Mucosa of stomach (tissue), 1 donor: Measurements from ENCODE around the gene TRPV4.

ENCODE experiments used
- H3K27me3 ChIP-seq: one replicate; pipeline ENCODE4 v1.7.0; 2013; ENCODE audit warnings: mild to moderate bottlenecking, low read length; ENCODE audit not compliant: control insufficient read depth, insufficient read depth
- H3K36me3 ChIP-seq: one replicate; pipeline ENCODE4 v1.7.0; 2013; ENCODE audit warnings: low read length; ENCODE audit not compliant: control insufficient read depth, insufficient read depth
- H3K4me1 ChIP-seq: one replicate; pipeline ENCODE4 v1.7.0; 2013; ENCODE audit warnings: mild to moderate bottlenecking, low read length; ENCODE audit not compliant: control insufficient read depth, insufficient read depth
- H3K4me3 ChIP-seq: one replicate; pipeline ENCODE4 v1.7.0; 2013; ENCODE audit warnings: low read length
- H3K9ac ChIP-seq: one replicate; pipeline ENCODE4 v1.7.0; 2013; ENCODE audit warnings: mild to moderate bottlenecking, low read length, moderate library complexity
- H3K9me3 ChIP-seq: one replicate; pipeline ENCODE4 v1.7.0; 2013; ENCODE audit warnings: mild to moderate bottlenecking, low read length, moderate library complexity; ENCODE audit not compliant: control insufficient read depth
- donor health status: Pancreatic carcinoma.

TRPV4 gene

GRCh38 chr12:109832541-109833306, 474 bp downstream of the TRPV4 start:
- H3K9ac ChIP-seq, result peak overlapping the region; percentile 53
- peaks cover 20% of the 10 kb centered on the region for H3K27me3 ChIP-seq
- peaks cover 7% of the 10 kb centered on the region for H3K4me1 ChIP-seq
- no peaks in the 10 kb centered on the region for H3K9me3 ChIP-seq
- H3K4me3 ChIP-seq, result no peak overlapping the region
- H3K36me3 ChIP-seq, result no peaks in the 10 kb centered on the region

GRCh38 chr12:109831929-109832328, 1.3 kb downstream of the TRPV4 start:
- no peak overlapping the region for H3K9ac ChIP-seq
- no peaks in the 10 kb centered on the region for H3K9me3 ChIP-seq
- no peak overlapping the region for H3K4me3 ChIP-seq
- H3K27me3 ChIP-seq, result peaks cover 20% of the 10 kb centered on the region
- peaks cover 7% of the 10 kb centered on the region for H3K4me1 ChIP-seq
- no peaks in the 10 kb centered on the region for H3K36me3 ChIP-seq

- H3K9ac ChIP-seq, result no peak overlapping the region
- no peaks in the 10 kb centered on the region for H3K9me3 ChIP-seq
- peaks cover 7% of the 10 kb centered on the region for H3K4me1 ChIP-seq
- H3K27me3 ChIP-seq, result peaks cover 20% of the 10 kb centered on the region
- H3K36me3 ChIP-seq, result no peaks in the 10 kb centered on the region
- no peak overlapping the region for H3K4me3 ChIP-seq
Measured at GRCh38 chr12:109831365-109831764, 1.8 kb downstream of the TRPV4 start.

GRCh38 chr12:109830718-109831117, 2.5 kb downstream of the TRPV4 start:
- H3K4me3 ChIP-seq, result no peak overlapping the region
- peaks cover 20% of the 10 kb centered on the region for H3K27me3 ChIP-seq
- H3K4me1 ChIP-seq, result peaks cover 7% of the 10 kb centered on the region
- H3K9ac ChIP-seq, result no peak overlapping the region
- H3K9me3 ChIP-seq, result no peaks in the 10 kb centered on the region
- H3K36me3 ChIP-seq, result no peaks in the 10 kb centered on the region

- H3K9ac ChIP-seq, result no peak overlapping the region
- H3K4me1 ChIP-seq, result peaks cover 7% of the 10 kb centered on the region
- H3K9me3 ChIP-seq, result no peaks in the 10 kb centered on the region
- H3K36me3 ChIP-seq, result no peaks in the 10 kb centered on the region
- H3K4me3 ChIP-seq, result no peak overlapping the region
- H3K27me3 ChIP-seq, result peaks cover 20% of the 10 kb centered on the region
Measured at GRCh38 chr12:109830267-109830666, 2.9 kb downstream of the TRPV4 start.

- no peak overlapping the region for H3K4me3 ChIP-seq
- H3K4me1 ChIP-seq, result peaks cover 7% of the 10 kb centered on the region
- no peak overlapping the region for H3K9ac ChIP-seq
- no peaks in the 10 kb centered on the region for H3K36me3 ChIP-seq
- peaks cover 20% of the 10 kb centered on the region for H3K27me3 ChIP-seq
- H3K9me3 ChIP-seq, result no peaks in the 10 kb centered on the region
Measured at GRCh38 chr12:109829667-109830066, 3.5 kb downstream of the TRPV4 start.

- H3K27me3 ChIP-seq, result peaks cover 20% of the 10 kb centered on the region
- H3K9me3 ChIP-seq, result no peaks in the 10 kb centered on the region
- H3K36me3 ChIP-seq, result no peaks in the 10 kb centered on the region
- H3K4me3 ChIP-seq, result no peak overlapping the region
- H3K4me1 ChIP-seq, result peaks cover 7% of the 10 kb centered on the region
- no peak overlapping the region for H3K9ac ChIP-seq
Measured at GRCh38 chr12:109828754-109829511, 4.3 kb downstream of the TRPV4 start.

GRCh38 chr12:109827566-109828550, 5.3 kb downstream of the TRPV4 start:
- Histone ChIP-seq H3K27me3 (peaks cover 11% of the 10 kb centered on the region), H3K9me3 (no peaks in the 10 kb centered on the region), H3K4me3 (no peak overlapping the region), H3K36me3 (no peaks in the 10 kb centered on the region), H3K4me1 (peaks cover 13% of the 10 kb centered on the region), H3K9ac (no peak overlapping the region)

GRCh38 chr12:109827080-109827479, 6.1 kb downstream of the TRPV4 start:
- H3K27me3 ChIP-seq, result peaks cover 5% of the 10 kb centered on the region
- no peaks in the 10 kb centered on the region for H3K9me3 ChIP-seq
- no peak overlapping the region for H3K9ac ChIP-seq
- no peaks in the 10 kb centered on the region for H3K36me3 ChIP-seq
- peaks cover 13% of the 10 kb centered on the region for H3K4me1 ChIP-seq
- no peak overlapping the region for H3K4me3 ChIP-seq

GRCh38 chr12:109824731-109825130, 8.5 kb downstream of the TRPV4 start:
- Histone ChIP-seq H3K4me3 (no peak overlapping the region), H3K4me1 (peaks cover 11% of the 10 kb centered on the region), H3K27me3 (no peaks in the 10 kb centered on the region), H3K36me3 (no peaks in the 10 kb centered on the region), H3K9ac (no peak overlapping the region), H3K9me3 (no peaks in the 10 kb centered on the region)

GRCh38 chr12:109822951-109823411, 10.2 kb downstream of the TRPV4 start:
- Histone ChIP-seq H3K9me3 (no peaks in the 10 kb centered on the region), H3K27me3 (no peaks in the 10 kb centered on the region), H3K4me3 (no peak overlapping the region), H3K9ac (no peak overlapping the region), H3K4me1 (peaks cover 11% of the 10 kb centered on the region), H3K36me3 (no peaks in the 10 kb centered on the region)
